Measurements from ENCODE around the gene WFDC11. TPM values are rescaled to one million over a fixed set of nuclear protein-coding genes. Genes with fewer than 3 reads are reported as not detected.

WFDC11 gene
- total RNA-seq, 1 experiment from 2014 or later = not detected

DNA sequence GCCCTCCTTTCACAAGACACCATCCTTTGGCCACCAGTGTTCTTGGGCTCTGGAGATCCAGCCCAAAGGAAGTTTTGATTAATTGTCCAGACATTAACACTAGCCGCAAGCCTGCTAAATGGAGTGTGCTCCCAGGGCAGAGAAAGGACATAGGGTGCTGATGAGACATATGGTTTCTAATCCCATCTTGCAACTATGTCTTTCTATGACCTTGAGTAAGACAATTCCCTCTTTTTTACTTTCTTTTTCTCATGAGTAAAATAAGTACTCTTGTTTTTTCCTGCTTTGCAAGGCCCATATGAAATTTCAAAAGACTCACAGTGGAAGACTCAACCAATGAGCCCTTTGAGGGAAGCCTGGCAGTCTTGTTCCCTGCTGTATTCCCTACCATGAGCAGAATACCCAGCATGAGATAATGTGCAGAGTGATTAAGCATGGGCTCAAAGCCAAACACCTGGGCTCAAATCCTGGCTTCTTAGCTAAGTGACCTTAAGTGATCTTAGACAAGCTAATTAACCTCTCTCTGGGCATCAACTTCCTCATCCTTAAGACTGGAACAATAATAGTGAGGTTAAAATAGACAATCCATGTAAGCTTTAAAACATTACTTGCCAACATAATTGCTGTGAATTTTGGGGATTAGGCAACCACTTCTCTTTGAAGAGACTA lies 35.1 kb upstream of the WFDC11 start, which contains the start of gene WFDC10B:
Gene WFDC10B, minus strand, starts transcription at position 51 of the 669 bp plus-strand sequence. CDS start 19,027 bp downstream, outside the sequence.
- no peak within 1 kb of the TSS for H2AFZ ChIP-seq (ENCODE audit: low read depth, low read length, poor library complexity, severe bottlenecking)
- H3K27me3 ChIP-seq (ENCODE audit: insufficient read depth, low read length) = no peaks in the 10 kb centered on the region
- ATAC-seq (no peak), DNase-seq (ENCODE audit: low read depth, low spot score) (no peak)
- H3K36me3 ChIP-seq (ENCODE audit: control insufficient read depth in 1 of 2, insufficient read depth in 2 of 2, low read length in 2 of 2) = no peaks in the 10 kb centered on the region
- no peak within 1 kb of the TSS for H3K9ac ChIP-seq (ENCODE audit: low read length)
- BruUV-seq (replicated peaks) = no TSS peak
- no peak within 1 kb of the TSS for H3K4me2 ChIP-seq (ENCODE audit: low read length)
- no peaks in the 10 kb centered on the region for H3K4me1 ChIP-seq (ENCODE audit: control insufficient read depth in 1 of 2, insufficient read depth in 2 of 2, low read length in 2 of 2)
- CTCF ChIA-PET = no interaction called here
- no peaks in the 10 kb centered on the region for H3K9me2 ChIP-seq (ENCODE audit: insufficient read depth)
- H3K27ac ChIP-seq (ENCODE audit: low read depth, low read length) = no peak within 1 kb of the TSS
- no peaks in the 10 kb centered on the region for H3K79me2 ChIP-seq (ENCODE audit: insufficient read depth, low read length)
- TF ChIP-seq YY1 (IDR thresholded peaks at IDR 0.05; ENCODE audit: extremely low read depth, insufficient replicate concordance, low read depth, low read length) (no peak), POLR2AphosphoS5 (IDR thresholded peaks at IDR 0.05; ENCODE audit: low read depth, low read length) (no peak), ZNF274 (IDR thresholded peaks at IDR 0.05; ENCODE audit: low read depth, low read length) (no peak), EZH2phosphoT487 (IDR thresholded peaks at IDR 0.05; ENCODE audit: borderline replicate concordance) (no peak), POLR2A (IDR thresholded peaks at IDR 0.05; ENCODE audit: borderline replicate concordance, extremely low read depth, insufficient read depth, insufficient read length) (no peak), TCF7L2 (IDR thresholded peaks at IDR 0.05; ENCODE audit: borderline replicate concordance, extremely low read depth, insufficient read depth, insufficient read length) (no peak), ZFX (IDR thresholded peaks at IDR 0.05) (no peak), CEBPB (IDR thresholded peaks at IDR 0.05; ENCODE audit: low read depth) (no peak), ATF3 (IDR thresholded peaks at IDR 0.05) (no peak), CBX3 (IDR thresholded peaks at IDR 0.05; ENCODE audit: low read depth) (no peak), RAD21 (IDR thresholded peaks at IDR 0.05; ENCODE audit: low read depth) (no peak), ELF1 (IDR thresholded peaks at IDR 0.05; ENCODE audit: borderline replicate concordance, low read depth) (no peak), FOSL1 (IDR thresholded peaks at IDR 0.05; ENCODE audit: low read depth) (no peak), JUND (IDR thresholded peaks at IDR 0.05) (no peak), EZH2 (IDR thresholded peaks at IDR 0.05) (no peak)
- TF ChIP-seq, protein P1, sequence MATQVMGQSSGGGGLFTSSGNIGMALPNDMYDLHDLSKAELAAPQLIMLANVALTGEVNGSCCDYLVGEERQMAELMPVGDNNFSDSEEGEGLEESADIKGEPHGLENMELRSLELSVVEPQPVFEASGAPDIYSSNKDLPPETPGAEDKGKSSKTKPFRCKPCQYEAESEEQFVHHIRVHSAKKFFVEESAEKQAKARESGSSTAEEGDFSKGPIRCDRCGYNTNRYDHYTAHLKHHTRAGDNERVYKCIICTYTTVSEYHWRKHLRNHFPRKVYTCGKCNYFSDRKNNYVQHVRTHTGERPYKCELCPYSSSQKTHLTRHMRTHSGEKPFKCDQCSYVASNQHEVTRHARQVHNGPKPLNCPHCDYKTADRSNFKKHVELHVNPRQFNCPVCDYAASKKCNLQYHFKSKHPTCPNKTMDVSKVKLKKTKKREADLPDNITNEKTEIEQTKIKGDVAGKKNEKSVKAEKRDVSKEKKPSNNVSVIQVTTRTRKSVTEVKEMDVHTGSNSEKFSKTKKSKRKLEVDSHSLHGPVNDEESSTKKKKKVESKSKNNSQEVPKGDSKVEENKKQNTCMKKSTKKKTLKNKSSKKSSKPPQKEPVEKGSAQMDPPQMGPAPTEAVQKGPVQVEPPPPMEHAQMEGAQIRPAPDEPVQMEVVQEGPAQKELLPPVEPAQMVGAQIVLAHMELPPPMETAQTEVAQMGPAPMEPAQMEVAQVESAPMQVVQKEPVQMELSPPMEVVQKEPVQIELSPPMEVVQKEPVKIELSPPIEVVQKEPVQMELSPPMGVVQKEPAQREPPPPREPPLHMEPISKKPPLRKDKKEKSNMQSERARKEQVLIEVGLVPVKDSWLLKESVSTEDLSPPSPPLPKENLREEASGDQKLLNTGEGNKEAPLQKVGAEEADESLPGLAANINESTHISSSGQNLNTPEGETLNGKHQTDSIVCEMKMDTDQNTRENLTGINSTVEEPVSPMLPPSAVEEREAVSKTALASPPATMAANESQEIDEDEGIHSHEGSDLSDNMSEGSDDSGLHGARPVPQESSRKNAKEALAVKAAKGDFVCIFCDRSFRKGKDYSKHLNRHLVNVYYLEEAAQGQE (IDR thresholded peaks at IDR 0.05; ENCODE audit: low read depth) = no peak
- TF ChIP-seq, protein P2, sequence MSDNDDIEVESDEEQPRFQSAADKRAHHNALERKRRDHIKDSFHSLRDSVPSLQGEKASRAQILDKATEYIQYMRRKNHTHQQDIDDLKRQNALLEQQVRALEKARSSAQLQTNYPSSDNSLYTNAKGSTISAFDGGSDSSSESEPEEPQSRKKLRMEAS (IDR thresholded peaks at IDR 0.05) = no peak
- TF ChIP-seq, protein P3, sequence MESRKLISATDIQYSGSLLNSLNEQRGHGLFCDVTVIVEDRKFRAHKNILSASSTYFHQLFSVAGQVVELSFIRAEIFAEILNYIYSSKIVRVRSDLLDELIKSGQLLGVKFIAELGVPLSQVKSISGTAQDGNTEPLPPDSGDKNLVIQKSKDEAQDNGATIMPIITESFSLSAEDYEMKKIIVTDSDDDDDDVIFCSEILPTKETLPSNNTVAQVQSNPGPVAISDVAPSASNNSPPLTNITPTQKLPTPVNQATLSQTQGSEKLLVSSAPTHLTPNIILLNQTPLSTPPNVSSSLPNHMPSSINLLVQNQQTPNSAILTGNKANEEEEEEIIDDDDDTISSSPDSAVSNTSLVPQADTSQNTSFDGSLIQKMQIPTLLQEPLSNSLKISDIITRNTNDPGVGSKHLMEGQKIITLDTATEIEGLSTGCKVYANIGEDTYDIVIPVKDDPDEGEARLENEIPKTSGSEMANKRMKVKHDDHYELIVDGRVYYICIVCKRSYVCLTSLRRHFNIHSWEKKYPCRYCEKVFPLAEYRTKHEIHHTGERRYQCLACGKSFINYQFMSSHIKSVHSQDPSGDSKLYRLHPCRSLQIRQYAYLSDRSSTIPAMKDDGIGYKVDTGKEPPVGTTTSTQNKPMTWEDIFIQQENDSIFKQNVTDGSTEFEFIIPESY (IDR thresholded peaks at IDR 0.05; ENCODE audit: extremely low read depth, insufficient replicate concordance, low read length) = no peak
- TF ChIP-seq, protein P4, sequence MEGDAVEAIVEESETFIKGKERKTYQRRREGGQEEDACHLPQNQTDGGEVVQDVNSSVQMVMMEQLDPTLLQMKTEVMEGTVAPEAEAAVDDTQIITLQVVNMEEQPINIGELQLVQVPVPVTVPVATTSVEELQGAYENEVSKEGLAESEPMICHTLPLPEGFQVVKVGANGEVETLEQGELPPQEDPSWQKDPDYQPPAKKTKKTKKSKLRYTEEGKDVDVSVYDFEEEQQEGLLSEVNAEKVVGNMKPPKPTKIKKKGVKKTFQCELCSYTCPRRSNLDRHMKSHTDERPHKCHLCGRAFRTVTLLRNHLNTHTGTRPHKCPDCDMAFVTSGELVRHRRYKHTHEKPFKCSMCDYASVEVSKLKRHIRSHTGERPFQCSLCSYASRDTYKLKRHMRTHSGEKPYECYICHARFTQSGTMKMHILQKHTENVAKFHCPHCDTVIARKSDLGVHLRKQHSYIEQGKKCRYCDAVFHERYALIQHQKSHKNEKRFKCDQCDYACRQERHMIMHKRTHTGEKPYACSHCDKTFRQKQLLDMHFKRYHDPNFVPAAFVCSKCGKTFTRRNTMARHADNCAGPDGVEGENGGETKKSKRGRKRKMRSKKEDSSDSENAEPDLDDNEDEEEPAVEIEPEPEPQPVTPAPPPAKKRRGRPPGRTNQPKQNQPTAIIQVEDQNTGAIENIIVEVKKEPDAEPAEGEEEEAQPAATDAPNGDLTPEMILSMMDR (IDR thresholded peaks at IDR 0.05 in 2 of 3, conservative IDR thresholded peaks at IDR 0.05 in 1 of 3; ENCODE audit: borderline replicate concordance in 1 of 3, insufficient read depth in 1 of 3, low read depth in 2 of 3, low read length in 2 of 3) = no peak
- no peaks in the 10 kb centered on the region for H4K20me1 ChIP-seq (ENCODE audit: insufficient read depth)
- no peaks in the 10 kb centered on the region for H3K9me3 ChIP-seq (ENCODE audit: control insufficient read depth in 1 of 2, insufficient read depth in 1 of 2, low read depth in 1 of 2, low read length in 2 of 2)
- POLR2A ChIA-PET = no interaction called here
- intact Hi-C loops (cut with micrococcal nuclease) = no loop called here
- RAD21 ChIA-PET (ENCODE audit: low non-redundant PET in 1 of 2, low total read pairs in 2 of 2, uncharacterized antibody in 2 of 2, unreplicated experiment in 2 of 2) = no interaction called here
- no peak within 1 kb of the TSS for H3K4me3 ChIP-seq (replicated peaks in 1 of 2; ENCODE audit: low read depth in 1 of 2, low read length in 2 of 2)

All from HCT116 (cell line).